K562 (cell line): ENCODE measurements around the gene HMGA1. TPM values are rescaled to one million over a fixed set of nuclear protein-coding genes. Genes with fewer than 3 reads are reported as not detected.

Experiments used
- ARHGAP35 ChIP-seq: fragments of 450-650 bp; IDR thresholded peaks from 2 replicates; pipeline ENCODE4 v1.6.1; 2018; ENCODE audit not compliant: partially characterized antibody
- ASH1L ChIP-seq: fragments of 450-650 bp; IDR thresholded peaks from 2 replicates; pipeline ENCODE4 v1.6.1; 2018; ENCODE audit warnings: borderline replicate concordance, mild to moderate bottlenecking, low read depth; ENCODE audit not compliant: partially characterized antibody
- ATF1 ChIP-seq, 2 experiments: fragments of 450-650 bp in 1 of 2; IDR thresholded peaks; 2 replicates each; pipeline ENCODE4 v1.6.1; 2016; ENCODE audit warnings: missing compliant biosample characterization in 1 of 2, missing genetic modification characterization in 1 of 2
- COPS2 ChIP-seq: fragments of 450-650 bp; conservative IDR thresholded peaks from 2 replicates; pipeline ENCODE4 v1.6.1; 2016; ENCODE audit warnings: mild to moderate bottlenecking, moderate library complexity
- GABPB1 ChIP-seq: sonication (generic); formaldehyde crosslinking; IDR thresholded peaks from 2 replicates; pipeline ENCODE4 v1.8.0; 2022; ENCODE audit warnings: mild to moderate bottlenecking, missing genetic modification reagents
- HDAC2 ChIP-seq: fragments of 450-650 bp; IDR thresholded peaks from 2 replicates; pipeline ENCODE4 v1.6.1; 2016; ENCODE audit warnings: mild to moderate bottlenecking
- MCM2 ChIP-seq: fragments of 450-650 bp; IDR thresholded peaks from 2 replicates; pipeline ENCODE4 v1.6.1; 2017; ENCODE audit warnings: low read depth, mild to moderate bottlenecking
- MECOM ChIP-seq: fragments of 250-450 bp; sonication (Bioruptor Pico); IDR thresholded peaks from 2 replicates; pipeline ENCODE4 v1.8.0; 2022; ENCODE audit warnings: inconsistent platforms
- MEIS2 ChIP-seq: fragments of 450-650 bp; IDR thresholded peaks from 2 replicates; pipeline ENCODE4 v1.6.1; 2014; ENCODE audit warnings: mild to moderate bottlenecking; ENCODE audit not compliant: partially characterized antibody
- MTA3 ChIP-seq: fragments of 450-650 bp; formaldehyde crosslinking; IDR thresholded peaks from 2 replicates; pipeline ENCODE4 v1.6.1; 2017; ENCODE audit warnings: mild to moderate bottlenecking, borderline replicate concordance
- MYC ChIP-seq, 2 experiments: fragments of 250-450 bp in 1 of 2; sonication (Bioruptor Pico) in 1 of 2; IDR thresholded peaks; 2 replicates each; pipeline versions ENCODE4 v1.5.1 to v1.6.1; 2012 to 2021; ENCODE audit warnings: low read depth in 2 of 2, borderline replicate concordance in 1 of 2, improper control_type of control experiment in 1 of 2, low read length in 1 of 2, mild to moderate bottlenecking in 1 of 2, moderate library complexity in 1 of 2
- PHB2 ChIP-seq: fragments of 450-650 bp; IDR thresholded peaks from 2 replicates; pipeline ENCODE4 v1.6.1; 2017; ENCODE audit warnings: low read depth
- POLR2AphosphoS5 ChIP-seq: IDR thresholded peaks from 2 replicates; pipeline ENCODE4 v1.6.1; 2011; ENCODE audit warnings: mild to moderate bottlenecking, low read depth, low read length, moderate library complexity; ENCODE audit not compliant: control insufficient read depth, insufficient read depth
- RB1 ChIP-seq: fragments of 450-650 bp; IDR thresholded peaks from 2 replicates; pipeline ENCODE4 v1.6.1; 2017; ENCODE audit warnings: low read depth, mild to moderate bottlenecking
- THAP12 ChIP-seq: fragments of 250-450 bp; sonication (Bioruptor Pico); IDR thresholded peaks from 2 replicates; pipeline ENCODE4 v1.9.0; 2021; ENCODE audit warnings: mild to moderate bottlenecking, inconsistent platforms
- THRAP3 ChIP-seq: fragments of 450-650 bp; IDR thresholded peaks from 2 replicates; pipeline ENCODE4 v1.6.1; 2016; ENCODE audit warnings: mild to moderate bottlenecking, inconsistent platforms, borderline replicate concordance
- UBTF ChIP-seq, 2 experiments: IDR thresholded peaks; 2 replicates each; pipeline ENCODE4 v1.6.1; 2012; ENCODE audit warnings: improper control_type of control experiment in 2 of 2, low read depth in 2 of 2, low read length in 2 of 2, borderline replicate concordance in 1 of 2
- ZNF511 ChIP-seq: sonication (generic); formaldehyde crosslinking; IDR thresholded peaks from 2 replicates; pipeline ENCODE4 v1.8.0; 2022; ENCODE audit warnings: mild to moderate bottlenecking, missing genetic modification reagents
- ZNF77 ChIP-seq: fragments of 250-450 bp; sonication (Bioruptor Pico); IDR thresholded peaks from 2 replicates; pipeline ENCODE4 v1.5.0; 2020
- polyA plus RNA-seq, 8 experiments: library from polyadenylated mRNA; depleted of rRNA in 4 of 8; stranded (reverse) in 5 of 8; unstranded in 3 of 8; fragments of >200 nt; fragmentation: Nextera tagmentation in 2 of 8; fragmentation: Illumina TruSeq in 1 of 8; extraction: Ambion mirVana in 2 of 8; extraction: Trizol in 1 of 8; gene quantifications; 2 replicates each; pipeline versions ENCODE4 v1.2.1 to v1.2.3, GENCODE V29; 2011 to 2014; ENCODE audit warnings: inconsistent platforms in 1 of 8, missing spikeins in 1 of 8
- total RNA-seq, 7 experiments: library from RNA; depleted of rRNA in 6 of 7; stranded (reverse); fragments of >200 nt in 6 of 7; fragmentation: Illumina TruSeq in 2 of 7; extraction: Trizol in 2 of 7; gene quantifications; 2 replicates each; pipeline versions ENCODE4 v1.2.1 to v1.2.3, GENCODE V29; 2011 to 2021; ENCODE audit warnings: low replicate concordance in 1 of 7
- TF ChIP-seq, protein P1 (sequence below): fragments of 250-450 bp; sonication (Bioruptor Pico); IDR thresholded peaks from 2 replicates; pipeline ENCODE4 v1.8.0; 2021; ENCODE audit warnings: moderate library complexity, mild to moderate bottlenecking, inconsistent platforms
- TF ChIP-seq, protein P2 (sequence below): fragments of 200-800 bp; sonication (Bioruptor generic); IDR thresholded peaks from 2 replicates; pipeline ENCODE4 v1.6.1; 2017; ENCODE audit warnings: missing genetic modification characterization, missing compliant biosample characterization

Gene HMGA1
- total and polyA plus RNA-seq, 9 of the 15 experiments (the other 6 are each of a cell fraction or from before 2014, with no cell fraction given), result 27.8 to 1,947 (median 594) TPM

GRCh38 chr6:34236443-34237315, at the start of gene HMGA1 (continued):
- no peak for TF ChIP-seq ATF1 (CRISPR knock-in tag; IDR thresholded peaks at IDR 0.05)
- TF ChIP-seq ATF1 (tag; IDR thresholded peaks at IDR 0.05), result peak; percentile 90
- no peak for TF ChIP-seq PHB2
- no peak for TF ChIP-seq HDAC2
- peak; percentile 85 for TF ChIP-seq RB1
- peak; percentile 98 for TF ChIP-seq POLR2AphosphoS5
- TF ChIP-seq, protein P1, sequence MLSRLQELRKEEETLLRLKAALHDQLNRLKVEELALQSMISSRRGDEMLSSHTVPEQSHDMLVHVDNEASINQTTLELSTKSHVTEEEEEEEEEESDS (CRISPR knock-in tag), result no peak
- TF ChIP-seq THAP12 (CRISPR knock-in tag), result peak; percentile 97
- peak; percentile 75; the same call in 1 of the 2 replicates for TF ChIP-seq ZNF77 (CRISPR knock-in tag)
- TF ChIP-seq MEIS2, result peak; percentile 44
- TF ChIP-seq MTA3, result peak; percentile 99
- TF ChIP-seq, protein P2, sequence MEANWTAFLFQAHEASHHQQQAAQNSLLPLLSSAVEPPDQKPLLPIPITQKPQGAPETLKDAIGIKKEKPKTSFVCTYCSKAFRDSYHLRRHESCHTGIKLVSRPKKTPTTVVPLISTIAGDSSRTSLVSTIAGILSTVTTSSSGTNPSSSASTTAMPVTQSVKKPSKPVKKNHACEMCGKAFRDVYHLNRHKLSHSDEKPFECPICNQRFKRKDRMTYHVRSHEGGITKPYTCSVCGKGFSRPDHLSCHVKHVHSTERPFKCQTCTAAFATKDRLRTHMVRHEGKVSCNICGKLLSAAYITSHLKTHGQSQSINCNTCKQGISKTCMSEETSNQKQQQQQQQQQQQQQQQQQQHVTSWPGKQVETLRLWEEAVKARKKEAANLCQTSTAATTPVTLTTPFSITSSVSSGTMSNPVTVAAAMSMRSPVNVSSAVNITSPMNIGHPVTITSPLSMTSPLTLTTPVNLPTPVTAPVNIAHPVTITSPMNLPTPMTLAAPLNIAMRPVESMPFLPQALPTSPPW (CRISPR knock-in tag), result peak; percentile 94
- TF ChIP-seq ARHGAP35, result no peak
- no peak for TF ChIP-seq MCM2
- no peak for TF ChIP-seq THRAP3
- TF ChIP-seq UBTF (IDR thresholded peaks at IDR 0.05; ENCODE audit: borderline replicate concordance in 1 of 2, low read depth in 2 of 2, low read length in 2 of 2), result no peak; a peak in 2 of 4 replicates
- TF ChIP-seq COPS2, result no peak
- TF ChIP-seq MECOM (CRISPR knock-in tag), result no peak
- no peak; the same call in none of the 2 replicates for TF ChIP-seq GABPB1 (CRISPR knock-in tag)
- peak; percentile 76 for TF ChIP-seq MYC (IDR thresholded peaks at IDR 0.05; ENCODE audit: low read depth, low read length)
- TF ChIP-seq MYC (CRISPR knock-in tag; IDR thresholded peaks at IDR 0.05; ENCODE audit: borderline replicate concordance, low read depth), result no peak
- TF ChIP-seq ZNF511 (CRISPR knock-in tag), result peak; percentile 64; the same call in 1 of the 2 replicates
- no peak for TF ChIP-seq ASH1L
